Kidney epithelial cell (primary cell): ENCODE data around the gene LRRC55. TPM values are rescaled to one million over a fixed set of nuclear protein-coding genes. Genes with fewer than 3 reads are reported as not detected.

Source experiments
- DNase-seq: peaks from one replicate; pipeline ENCODE4 v3.0.0-alpha.2; 2010; ENCODE audit warnings: low read depth
- H3K27me3 ChIP-seq: 2 replicates; pipeline ENCODE4 v1.6.0; 2011; ENCODE audit warnings: low read length; ENCODE audit not compliant: control insufficient read depth, insufficient read depth
- H3K36me3 ChIP-seq: 2 replicates; pipeline ENCODE4 v1.5.1; 2011; ENCODE audit warnings: low read length; ENCODE audit not compliant: control insufficient read depth, insufficient read depth
- H3K4me3 ChIP-seq: 2 replicates; pipeline ENCODE4 v1.5.1; 2011; ENCODE audit warnings: low read depth, mild to moderate bottlenecking, control low read depth, low read length
- total RNA-seq: library from RNA; depleted of rRNA; stranded (reverse); fragments of >200 nt; gene quantifications from 2 replicates; pipeline ENCODE4 v1.2.3, GENCODE V29; 2015
- TF ChIP-seq, protein P1 (sequence below): IDR thresholded peaks from 2 replicates; pipeline ENCODE4 v1.5.1; 2011; ENCODE audit warnings: mild to moderate bottlenecking, moderate library complexity, low read length, control low read depth, inconsistent platforms; ENCODE audit not compliant: insufficient read depth, poor library complexity, severe bottlenecking

The LRRC55 gene
- total RNA-seq, 1 donor from 2014 or later: 0.04 TPM

DNA sequence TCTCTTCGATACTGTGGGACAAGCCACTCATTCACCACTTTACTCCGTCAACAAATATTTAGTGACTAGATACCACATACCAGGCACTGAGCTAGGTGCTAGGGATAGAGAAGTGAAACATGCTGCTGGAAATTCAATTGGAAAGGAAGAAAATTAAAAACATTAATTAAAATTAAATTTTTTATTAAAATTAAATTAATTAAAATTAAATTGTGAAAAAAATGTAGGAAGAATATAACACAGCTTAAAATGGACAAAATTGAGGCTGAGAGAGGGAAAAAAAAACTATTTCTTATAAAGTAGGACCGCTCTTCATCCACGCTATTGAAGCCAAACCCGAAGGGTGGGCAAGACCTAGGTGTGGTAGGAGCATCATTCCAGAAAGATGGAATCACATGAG, 23.6 kb upstream of the LRRC55 start:
- no peak overlapping the region for H3K4me3 ChIP-seq
- DNase-seq: no peak
- peaks cover under 1% of the 10 kb centered on the region for H3K27me3 ChIP-seq
- TF ChIP-seq, protein P1, sequence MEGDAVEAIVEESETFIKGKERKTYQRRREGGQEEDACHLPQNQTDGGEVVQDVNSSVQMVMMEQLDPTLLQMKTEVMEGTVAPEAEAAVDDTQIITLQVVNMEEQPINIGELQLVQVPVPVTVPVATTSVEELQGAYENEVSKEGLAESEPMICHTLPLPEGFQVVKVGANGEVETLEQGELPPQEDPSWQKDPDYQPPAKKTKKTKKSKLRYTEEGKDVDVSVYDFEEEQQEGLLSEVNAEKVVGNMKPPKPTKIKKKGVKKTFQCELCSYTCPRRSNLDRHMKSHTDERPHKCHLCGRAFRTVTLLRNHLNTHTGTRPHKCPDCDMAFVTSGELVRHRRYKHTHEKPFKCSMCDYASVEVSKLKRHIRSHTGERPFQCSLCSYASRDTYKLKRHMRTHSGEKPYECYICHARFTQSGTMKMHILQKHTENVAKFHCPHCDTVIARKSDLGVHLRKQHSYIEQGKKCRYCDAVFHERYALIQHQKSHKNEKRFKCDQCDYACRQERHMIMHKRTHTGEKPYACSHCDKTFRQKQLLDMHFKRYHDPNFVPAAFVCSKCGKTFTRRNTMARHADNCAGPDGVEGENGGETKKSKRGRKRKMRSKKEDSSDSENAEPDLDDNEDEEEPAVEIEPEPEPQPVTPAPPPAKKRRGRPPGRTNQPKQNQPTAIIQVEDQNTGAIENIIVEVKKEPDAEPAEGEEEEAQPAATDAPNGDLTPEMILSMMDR: no peak
- no peaks in the 10 kb centered on the region for H3K36me3 ChIP-seq

DNA sequence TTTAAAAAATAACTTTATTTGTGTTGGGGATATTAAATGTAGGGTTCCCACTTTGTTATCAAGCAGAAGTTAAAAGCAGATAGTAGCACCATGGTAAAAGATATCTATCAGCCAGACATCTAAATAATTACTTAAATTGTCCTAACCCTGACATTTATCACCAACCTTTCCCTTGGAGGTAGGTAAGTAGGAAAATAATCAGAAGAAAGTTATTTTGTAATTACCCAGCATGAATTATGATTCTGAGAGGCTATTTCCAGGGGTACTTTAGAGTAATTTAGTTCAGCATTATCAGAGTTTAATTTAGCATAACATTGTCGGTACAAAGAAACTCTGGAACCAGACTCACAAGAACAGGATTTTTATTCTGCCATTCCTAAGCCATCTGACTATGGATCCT, 23.2 kb upstream of the LRRC55 start:
- peaks cover 2% of the 10 kb centered on the region for H3K27me3 ChIP-seq
- no peaks in the 10 kb centered on the region for H3K36me3 ChIP-seq
- H3K4me3 ChIP-seq: no peak overlapping the region
- DNase-seq: no peak
- TF ChIP-seq, protein P1: no peak

DNA sequence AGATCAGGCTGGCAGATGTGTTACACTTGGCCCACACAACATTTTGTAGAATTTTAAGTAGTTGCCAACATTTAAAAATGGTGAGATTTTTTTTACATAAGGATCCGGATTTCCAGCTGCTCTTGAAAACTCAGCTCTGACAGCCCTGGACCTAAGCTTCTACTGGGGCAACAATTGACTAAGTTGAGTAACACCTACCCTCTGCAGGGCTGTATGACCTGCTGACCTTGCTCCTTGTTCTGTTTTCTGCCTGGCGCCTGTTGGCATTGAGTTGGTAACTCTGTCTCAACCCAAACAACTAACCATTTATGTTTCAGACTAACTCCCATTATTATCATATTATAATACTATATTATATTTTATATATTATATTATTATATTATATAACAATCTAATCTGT, 21.1 kb upstream of the LRRC55 start:
- Histone ChIP-seq H3K4me3 (no peak overlapping the region), H3K36me3 (no peaks in the 10 kb centered on the region), H3K27me3 (peaks cover 2% of the 10 kb centered on the region)
- no peak for DNase-seq
- TF ChIP-seq, protein P1: no peak

DNA sequence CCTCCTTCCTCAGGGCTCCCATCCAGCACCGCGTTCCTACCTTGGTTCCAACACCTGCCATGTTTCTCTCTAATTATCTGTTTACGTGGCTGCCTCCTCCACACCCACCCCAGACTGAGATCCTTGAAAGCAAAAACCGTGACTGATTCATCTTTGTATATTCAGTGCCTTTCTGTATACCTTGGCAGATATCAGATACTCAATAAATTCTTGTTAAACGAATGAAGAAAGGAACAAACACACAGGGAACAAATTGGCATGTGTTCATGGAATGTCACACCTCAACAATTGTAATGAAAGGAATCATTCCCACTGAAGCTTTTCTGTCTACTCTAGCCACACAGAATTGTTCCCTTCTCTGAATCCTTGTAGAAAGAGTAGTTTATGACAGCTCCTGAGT, 20.4 kb upstream of the LRRC55 start:
- Histone ChIP-seq H3K4me3 (no peak overlapping the region), H3K27me3 (peaks cover 2% of the 10 kb centered on the region), H3K36me3 (no peaks in the 10 kb centered on the region)
- DNase-seq: no peak
- TF ChIP-seq, protein P1: no peak

DNA sequence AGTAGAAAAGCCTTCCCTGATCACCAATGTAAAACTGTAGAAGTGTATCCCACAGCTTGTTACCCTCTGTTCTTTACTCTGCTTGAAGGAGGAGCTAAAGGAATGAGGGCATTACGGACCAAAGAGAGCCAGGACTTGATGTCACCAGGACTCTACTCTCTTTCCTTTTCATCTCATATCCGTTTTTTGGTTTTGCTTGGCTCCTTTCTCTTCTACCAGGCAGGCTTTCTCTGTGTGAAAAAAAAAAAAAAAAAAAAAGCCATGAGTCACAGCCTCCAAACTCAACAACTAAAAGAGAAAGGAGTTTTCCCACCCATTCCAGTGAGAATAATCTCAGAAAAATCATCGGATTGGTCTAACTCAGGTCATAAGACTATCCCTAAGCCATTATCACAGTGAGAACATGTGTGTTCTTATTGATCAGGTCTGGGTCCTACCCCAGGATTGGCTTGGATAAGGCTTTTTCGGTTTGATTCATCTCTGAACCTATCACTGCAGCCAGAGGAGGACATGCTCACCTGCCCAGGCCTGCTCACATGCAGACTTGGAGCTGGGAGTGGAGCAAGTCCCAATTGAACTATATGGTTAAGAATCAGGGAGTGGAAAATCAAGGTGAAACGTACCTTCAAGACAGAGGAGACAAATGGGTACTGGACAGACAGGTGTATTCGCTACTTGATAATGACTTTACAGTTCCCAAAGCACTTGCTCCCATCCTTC, 19.4 kb upstream of the LRRC55 start:
- H3K36me3 ChIP-seq: no peaks in the 10 kb centered on the region
- no peak for DNase-seq
- peaks cover 2% of the 10 kb centered on the region for H3K27me3 ChIP-seq
- no peak overlapping the region for H3K4me3 ChIP-seq
- TF ChIP-seq, protein P1: no peak
